K562 (cell line): Measurements from ENCODE around the gene OLIG3. TPM values are rescaled to one million over a fixed set of nuclear protein-coding genes. Genes with fewer than 3 reads are reported as not detected.

Experiments used
- CHD2 ChIP-seq: IDR thresholded peaks from 2 replicates; pipeline ENCODE4 v1.6.1; 2011; ENCODE audit warnings: low read depth, low read length
- ERF ChIP-seq: fragments of 450-650 bp; formaldehyde crosslinking; IDR thresholded peaks from 2 replicates; pipeline ENCODE4 v1.4.0; 2020; ENCODE audit warnings: mild to moderate bottlenecking, mixed read lengths
- KLF10 ChIP-seq: fragments of 250-450 bp; sonication (Bioruptor Pico); IDR thresholded peaks from 2 replicates; pipeline ENCODE4 v1.6.1; 2021; ENCODE audit warnings: matching md5 sums
- KLF16 ChIP-seq: IDR thresholded peaks from 2 replicates; pipeline ENCODE4 v1.6.1; 2016; ENCODE audit warnings: antibody characterized with exemption
- MYBL2 ChIP-seq, 2 experiments: fragments of 450-650 bp in 1 of 2; sonication (generic) in 1 of 2; formaldehyde crosslinking in 1 of 2; IDR thresholded peaks; 2 replicates each; pipeline versions ENCODE4 v1.6.1 to v1.8.1; 2017 to 2022; ENCODE audit warnings: borderline replicate concordance in 1 of 2, inconsistent platforms in 1 of 2, low read depth in 1 of 2, mild to moderate bottlenecking in 1 of 2, missing genetic modification reagents in 1 of 2, moderate library complexity in 1 of 2
- NFXL1 ChIP-seq: fragments of 450-650 bp; formaldehyde crosslinking; IDR thresholded peaks from 2 replicates; pipeline ENCODE4 v1.4.0; 2021; ENCODE audit warnings: mild to moderate bottlenecking
- POLR2AphosphoS5 ChIP-seq: IDR thresholded peaks from 2 replicates; pipeline ENCODE4 v1.6.1; 2011; ENCODE audit warnings: mild to moderate bottlenecking, low read depth, low read length, moderate library complexity; ENCODE audit not compliant: control insufficient read depth, insufficient read depth
- PTBP1 ChIP-seq: fragments of 200-400 bp; formaldehyde crosslinking; IDR thresholded peaks from 2 replicates; pipeline ENCODE4 v1.6.1; 2017; ENCODE audit warnings: low read depth, low read length
- RFX7 ChIP-seq: fragments of 250-450 bp; sonication (Bioruptor Pico); IDR thresholded peaks from 2 replicates; pipeline ENCODE4 v1.5.1; 2021; ENCODE audit warnings: mild to moderate bottlenecking
- YY1 ChIP-seq, 3 experiments: IDR thresholded peaks; 2 replicates each; pipeline ENCODE4 v1.6.1; 2011; ENCODE audit warnings: low read length in 2 of 3, mild to moderate bottlenecking in 2 of 3, moderate library complexity in 2 of 3, borderline replicate concordance in 1 of 3, control low read depth in 1 of 3, low read depth in 1 of 3; ENCODE audit not compliant: insufficient read depth in 3 of 3, insufficient replicate concordance in 2 of 3, control insufficient read depth in 1 of 3, insufficient read length in 1 of 3; ENCODE audit errors: extremely low read depth in 1 of 3
- polyA plus RNA-seq, 8 experiments: library from polyadenylated mRNA; depleted of rRNA in 4 of 8; stranded (reverse) in 5 of 8; unstranded in 3 of 8; fragments of >200 nt; fragmentation: Nextera tagmentation in 2 of 8; fragmentation: Illumina TruSeq in 1 of 8; extraction: Ambion mirVana in 2 of 8; extraction: Trizol in 1 of 8; gene quantifications; 2 replicates each; pipeline versions ENCODE4 v1.2.1 to v1.2.3, GENCODE V29; 2011 to 2014; ENCODE audit warnings: inconsistent platforms in 1 of 8, missing spikeins in 1 of 8
- total RNA-seq, 7 experiments: library from RNA; depleted of rRNA in 6 of 7; stranded (reverse); fragments of >200 nt in 6 of 7; fragmentation: Illumina TruSeq in 2 of 7; extraction: Trizol in 2 of 7; gene quantifications; 2 replicates each; pipeline versions ENCODE4 v1.2.1 to v1.2.3, GENCODE V29; 2011 to 2021; ENCODE audit warnings: low replicate concordance in 1 of 7
- TF ChIP-seq, protein P1 (sequence below): fragments of 250-450 bp; sonication (Bioruptor Pico); IDR thresholded peaks from 2 replicates; pipeline ENCODE4 v1.8.0; 2022; ENCODE audit warnings: moderate library complexity, mild to moderate bottlenecking, inconsistent platforms

OLIG3 gene
- total and polyA plus RNA-seq, 9 of the 15 experiments (the other 6 are each of a cell fraction or from before 2014, with no cell fraction given): not detected

DNA sequence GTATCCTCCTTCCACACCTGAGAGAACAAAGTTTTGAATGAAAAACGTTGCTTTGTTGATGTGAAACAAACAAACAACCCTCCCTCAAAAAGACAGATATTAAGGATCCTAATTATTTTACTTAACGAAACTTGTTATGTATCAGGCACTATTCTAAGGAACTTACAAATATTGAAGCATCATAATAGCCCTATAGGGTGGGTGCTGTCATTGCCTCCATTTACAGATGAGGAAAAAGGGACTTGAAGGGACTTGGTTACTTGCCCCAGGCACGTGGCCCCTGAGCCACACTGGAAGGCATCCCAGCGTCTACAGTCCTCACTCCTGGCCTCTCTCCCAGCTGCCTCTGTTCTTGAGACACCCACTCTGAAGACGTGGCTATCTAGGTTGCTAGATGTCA, 20.2 kb upstream of the OLIG3 start (continued):
- TF ChIP-seq RFX7 (CRISPR knock-in tag) (no peak), NFXL1 (CRISPR knock-in tag) (no peak), PTBP1 (no peak), ERF (CRISPR knock-in tag) (no peak), MYBL2 (IDR thresholded peaks at IDR 0.05; ENCODE audit: low read depth) (no peak), MYBL2 (CRISPR knock-in tag; IDR thresholded peaks at IDR 0.05; ENCODE audit: borderline replicate concordance) (no peak), CHD2 (no peak), KLF16 (no peak), KLF10 (CRISPR knock-in tag) (no peak), POLR2AphosphoS5 (no peak), YY1 (IDR thresholded peaks at IDR 0.05; ENCODE audit: borderline replicate concordance in 1 of 3, control insufficient read depth in 1 of 3, extremely low read depth in 1 of 3, insufficient read depth in 3 of 3, insufficient read length in 1 of 3, insufficient replicate concordance in 2 of 3, low read depth in 1 of 3, low read length in 2 of 3) (no peak)
- TF ChIP-seq, protein P1, sequence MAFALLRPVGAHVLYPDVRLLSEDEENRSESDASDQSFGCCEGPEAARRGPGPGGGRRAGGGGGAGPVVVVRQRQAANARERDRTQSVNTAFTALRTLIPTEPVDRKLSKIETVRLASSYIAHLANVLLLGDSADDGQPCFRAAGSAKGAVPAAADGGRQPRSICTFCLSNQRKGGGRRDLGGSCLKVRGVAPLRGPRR: no peak
